MM.1S (cell line): Measurements from ENCODE around the gene PAAF1.

Source experiments
- DNase-seq: peaks from one replicate; pipeline ENCODE4 v3.0.0-alpha.2; 2015
- H2AFZ ChIP-seq: fragments of 300-600 bp; sonication (generic); 2 replicates; pipeline ENCODE4 v1.6.0; 2016; ENCODE audit warnings: antibody characterized with exemption, low read length
- H3F3A ChIP-seq: fragments of 300-600 bp; sonication (generic); 2 replicates; pipeline ENCODE4 v1.6.1; 2016; ENCODE audit warnings: mild to moderate bottlenecking, antibody characterized with exemption, low read length, moderate library complexity, mixed read lengths; ENCODE audit not compliant: insufficient read depth
- H3K27ac ChIP-seq: fragments of 300-600 bp; sonication (generic); 2 replicates; pipeline ENCODE4 v1.5.1; 2016; ENCODE audit warnings: mild to moderate bottlenecking, low read length
- H3K27me3 ChIP-seq: fragments of 300-600 bp; sonication (generic); replicated peaks from 2 replicates; pipeline ENCODE4 v1.6.0; 2016; ENCODE audit warnings: low read length; ENCODE audit not compliant: insufficient read depth
- H3K36me3 ChIP-seq: fragments of 300-600 bp; sonication (generic); replicated peaks from 2 replicates; pipeline ENCODE4 v1.6.1; 2016; ENCODE audit warnings: mild to moderate bottlenecking, low read length, mixed read lengths; ENCODE audit not compliant: insufficient read depth
- H3K4me1 ChIP-seq: fragments of 300-600 bp; sonication (generic); 2 replicates; pipeline ENCODE4 v1.6.1; 2016; ENCODE audit warnings: low read length, mixed read lengths
- H3K4me2 ChIP-seq: fragments of 300-600 bp; sonication (generic); 2 replicates; pipeline ENCODE4 v1.6.0; 2016; ENCODE audit warnings: low read depth, low read length
- H3K4me3 ChIP-seq: fragments of 300-600 bp; sonication (generic); 2 replicates; pipeline ENCODE4 v1.5.1; 2016; ENCODE audit warnings: low read length, mixed read lengths
- H3K79me2 ChIP-seq: fragments of 300-600 bp; sonication (generic); 2 replicates; pipeline ENCODE4 v1.6.1; 2016; ENCODE audit warnings: mixed run types, low read length, mixed read lengths
- H3K9ac ChIP-seq: fragments of 300-600 bp; sonication (generic); 2 replicates; pipeline ENCODE4 v1.6.1; 2016; ENCODE audit warnings: low read length, mixed read lengths
- H3K9me2 ChIP-seq: fragments of 300-600 bp; sonication (generic); replicated peaks from 2 replicates; pipeline ENCODE4 v1.6.1; 2016; ENCODE audit warnings: mild to moderate bottlenecking, low read length, mixed read lengths; ENCODE audit not compliant: insufficient read depth
- H3K9me3 ChIP-seq: fragments of 300-600 bp; sonication (generic); replicated peaks from 2 replicates; pipeline ENCODE4 v1.6.1; 2016; ENCODE audit warnings: mild to moderate bottlenecking, low read length, mixed read lengths; ENCODE audit not compliant: insufficient read depth
- H4K20me1 ChIP-seq: fragments of 300-600 bp; sonication (generic); 2 replicates; pipeline ENCODE4 v1.6.1; 2016; ENCODE audit warnings: mild to moderate bottlenecking, low read length, moderate library complexity, mixed read lengths; ENCODE audit not compliant: insufficient read depth
- CTCF ChIP-seq: fragments of 300-600 bp; sonication (generic); IDR thresholded peaks from 2 replicates; pipeline ENCODE4 v1.5.1; 2016; ENCODE audit warnings: antibody characterized with exemption, low read length, mixed read lengths
- EZH2 ChIP-seq: fragments of 300-600 bp; sonication (generic); optimal IDR thresholded peaks from 2 replicates; pipeline ENCODE3; 2017; ENCODE audit warnings: low read depth, mild to moderate bottlenecking, antibody characterized with exemption, low read length, mixed read lengths
- EZH2phosphoT487 ChIP-seq: fragments of 300-600 bp; sonication (generic); IDR thresholded peaks from 2 replicates; pipeline ENCODE4 v1.6.1; 2018; ENCODE audit warnings: antibody characterized with exemption, low read length

The PAAF1 gene

GRCh38 chr11:73859671-73860070 lies 17.1 kb upstream of the PAAF1 start:
- Histone ChIP-seq H3K36me3 (no peaks in the 10 kb centered on the region), H3K27me3 (no peaks in the 10 kb centered on the region), H2AFZ (no peak overlapping the region), H3K4me2 (no peak overlapping the region), H3F3A (no peaks in the 10 kb centered on the region), H3K9me3 (no peaks in the 10 kb centered on the region), H3K4me3 (no peak overlapping the region), H3K27ac (no peak overlapping the region), H4K20me1 (no peaks in the 10 kb centered on the region), H3K4me1 (no peaks in the 10 kb centered on the region), H3K9me2 (no peaks in the 10 kb centered on the region), H3K79me2 (no peaks in the 10 kb centered on the region), H3K9ac (no peak overlapping the region)
- DNase-seq, result no peak
- no peak for TF ChIP-seq EZH2
- TF ChIP-seq CTCF, result no peak
- TF ChIP-seq EZH2phosphoT487, result no peak

- Histone ChIP-seq H3K4me2 (no peak overlapping the region), H3K27me3 (no peaks in the 10 kb centered on the region), H3K9ac (no peak overlapping the region), H3K4me1 (no peaks in the 10 kb centered on the region), H3K79me2 (no peaks in the 10 kb centered on the region), H3K36me3 (no peaks in the 10 kb centered on the region), H2AFZ (no peak overlapping the region), H3K9me3 (no peaks in the 10 kb centered on the region), H4K20me1 (no peaks in the 10 kb centered on the region), H3K4me3 (no peak overlapping the region), H3F3A (no peaks in the 10 kb centered on the region), H3K9me2 (no peaks in the 10 kb centered on the region), H3K27ac (no peak overlapping the region)
- TF ChIP-seq EZH2 (no peak), EZH2phosphoT487 (no peak), CTCF (no peak)
- no peak for DNase-seq
Measured at GRCh38 chr11:73860202-73860601, 16.6 kb upstream of the PAAF1 start.

GRCh38 chr11:73862986-73863385 lies 13.8 kb upstream of the PAAF1 start:
- DNase-seq, result no peak
- Histone ChIP-seq H3K9ac (no peak overlapping the region), H3K9me3 (no peaks in the 10 kb centered on the region), H3K79me2 (no peaks in the 10 kb centered on the region), H3K27me3 (no peaks in the 10 kb centered on the region), H3K36me3 (no peaks in the 10 kb centered on the region), H3K27ac (no peak overlapping the region), H3K9me2 (no peaks in the 10 kb centered on the region), H2AFZ (no peak overlapping the region), H4K20me1 (no peaks in the 10 kb centered on the region), H3K4me2 (no peak overlapping the region), H3K4me1 (no peaks in the 10 kb centered on the region), H3F3A (no peaks in the 10 kb centered on the region), H3K4me3 (no peak overlapping the region)
- no peak for TF ChIP-seq CTCF
